Activated B cell treated with CpG ODN at 0.5 μM for 24 hours (primary cell): ENCODE results near the gene APLN. TPM values are rescaled to one million over a fixed set of nuclear protein-coding genes. Genes with fewer than 3 reads are reported as not detected.

Source experiments
- ATAC-seq: fragments of 200-7000 bp; cut with Tn5 transposase; one replicate; pipeline ENCODE4 v1.10.0; 2021; ENCODE audit warnings: low read depth, mild to moderate bottlenecking, moderate library complexity
- CTCF ChIA-PET: fragments of 350-600 bp; sonication (Branson Sonifier 250); formaldehyde crosslinking; loops from one replicate; lab custom pipeline; 2021; ENCODE audit warnings: antibody characterized with exemption; lab: Charles Lee
- POLR2A ChIA-PET: fragments of 350-600 bp; sonication (Branson Sonifier 250); formaldehyde crosslinking; loops from one replicate; lab custom pipeline; 2021; ENCODE audit warnings: antibody characterized with exemption; lab: Charles Lee
- DNase-seq: peaks from one replicate; pipeline ENCODE4 v3.0.0; 2022
- H3K27ac Mint-ChIP-seq: one replicate; pipeline ENCODE4 v1.8.0; 2020; ENCODE audit warnings: mixed read lengths
- H3K27me3 Mint-ChIP-seq: one replicate; pipeline ENCODE4 v1.8.0; 2021; ENCODE audit warnings: mixed read lengths
- H3K36me3 Mint-ChIP-seq: one replicate; pipeline ENCODE4 v1.8.0; 2021; ENCODE audit warnings: low read depth, mixed read lengths
- H3K4me1 Mint-ChIP-seq: one replicate; pipeline ENCODE4 v1.8.0; 2021; ENCODE audit warnings: mixed read lengths
- H3K4me3 Mint-ChIP-seq: one replicate; pipeline ENCODE4 v1.8.0; 2020; ENCODE audit warnings: mild to moderate bottlenecking, mixed read lengths
- H3K9me3 Mint-ChIP-seq: one replicate; pipeline ENCODE4 v1.8.0; 2020; ENCODE audit warnings: mixed read lengths
- intact Hi-C: fragments of 100-400 bp; cut with micrococcal nuclease; formaldehyde crosslinking; loops from one replicate; pipeline ENCODE4 v1.15.1; 2024
- total RNA-seq: library from RNA; stranded (reverse); gene quantifications from 2 replicates; pipeline ENCODE4 v1.2.3, GENCODE V29; 2022
- TF ChIP-seq, protein P1 (sequence below): fragments of 200-600 bp; IDR thresholded peaks from one replicate; pipeline ENCODE4 v1.8.0; 2022; ENCODE audit warnings: antibody characterized with exemption, mild to moderate bottlenecking

APLN gene
- total RNA-seq, 1 donor from 2014 or later = not detected

DNA sequence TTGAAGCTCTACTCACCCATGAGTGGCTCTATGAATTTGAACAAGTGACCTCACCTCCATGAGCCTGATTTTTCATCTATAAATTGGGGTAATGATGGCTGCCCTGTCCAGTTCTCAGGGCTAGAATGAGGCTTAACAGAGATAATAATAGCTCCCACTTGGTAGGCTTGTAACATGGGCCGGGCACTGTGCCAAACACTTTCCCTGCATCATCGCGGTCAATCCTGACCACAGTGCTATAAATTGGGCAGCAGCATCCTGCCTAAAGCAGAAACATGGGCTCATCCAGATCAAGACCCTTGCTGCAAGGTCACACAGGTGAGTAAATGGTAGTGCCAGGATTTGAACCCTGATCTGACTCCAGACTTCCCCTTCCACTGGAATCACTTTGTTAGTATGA, 12.8 kb downstream of the APLN start:
- Mint-ChIP-seq H3K4me3 (no peak overlapping the region), H3K9me3 (no peaks in the 10 kb centered on the region), H3K4me1 (no peaks in the 10 kb centered on the region), H3K27me3 (no peaks in the 10 kb centered on the region), H3K27ac (no peak overlapping the region), H3K36me3 (no peaks in the 10 kb centered on the region)
- ChIA-PET POLR2A (no interaction called here), CTCF (interaction anchor here (1.2 kb wide), 1 partner anchor 182 kb away, joined by 4 read pairs; no protein-coding TSS in a partner anchor)
- TF ChIP-seq, protein P1, sequence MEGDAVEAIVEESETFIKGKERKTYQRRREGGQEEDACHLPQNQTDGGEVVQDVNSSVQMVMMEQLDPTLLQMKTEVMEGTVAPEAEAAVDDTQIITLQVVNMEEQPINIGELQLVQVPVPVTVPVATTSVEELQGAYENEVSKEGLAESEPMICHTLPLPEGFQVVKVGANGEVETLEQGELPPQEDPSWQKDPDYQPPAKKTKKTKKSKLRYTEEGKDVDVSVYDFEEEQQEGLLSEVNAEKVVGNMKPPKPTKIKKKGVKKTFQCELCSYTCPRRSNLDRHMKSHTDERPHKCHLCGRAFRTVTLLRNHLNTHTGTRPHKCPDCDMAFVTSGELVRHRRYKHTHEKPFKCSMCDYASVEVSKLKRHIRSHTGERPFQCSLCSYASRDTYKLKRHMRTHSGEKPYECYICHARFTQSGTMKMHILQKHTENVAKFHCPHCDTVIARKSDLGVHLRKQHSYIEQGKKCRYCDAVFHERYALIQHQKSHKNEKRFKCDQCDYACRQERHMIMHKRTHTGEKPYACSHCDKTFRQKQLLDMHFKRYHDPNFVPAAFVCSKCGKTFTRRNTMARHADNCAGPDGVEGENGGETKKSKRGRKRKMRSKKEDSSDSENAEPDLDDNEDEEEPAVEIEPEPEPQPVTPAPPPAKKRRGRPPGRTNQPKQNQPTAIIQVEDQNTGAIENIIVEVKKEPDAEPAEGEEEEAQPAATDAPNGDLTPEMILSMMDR = no peak
- no peak for ATAC-seq
- intact Hi-C loops = no loop called here
- DNase-seq = no peak

GRCh38 chrX:129641469-129641868, 13.3 kb downstream of the APLN start:
- intact Hi-C loops = no loop called here
- H3K36me3 Mint-ChIP-seq = no peaks in the 10 kb centered on the region
- H3K27ac Mint-ChIP-seq = no peak overlapping the region
- CTCF ChIA-PET = interaction anchor here (1.2 kb wide), 1 partner anchor 183 kb away, joined by 4 read pairs; no protein-coding TSS in a partner anchor
- DNase-seq (no peak), ATAC-seq (no peak)
- H3K4me1 Mint-ChIP-seq = no peaks in the 10 kb centered on the region
- H3K27me3 Mint-ChIP-seq = no peaks in the 10 kb centered on the region
- no peaks in the 10 kb centered on the region for H3K9me3 Mint-ChIP-seq
- H3K4me3 Mint-ChIP-seq = no peak overlapping the region
- TF ChIP-seq, protein P1 = no peak
- POLR2A ChIA-PET = no interaction called here

DNA sequence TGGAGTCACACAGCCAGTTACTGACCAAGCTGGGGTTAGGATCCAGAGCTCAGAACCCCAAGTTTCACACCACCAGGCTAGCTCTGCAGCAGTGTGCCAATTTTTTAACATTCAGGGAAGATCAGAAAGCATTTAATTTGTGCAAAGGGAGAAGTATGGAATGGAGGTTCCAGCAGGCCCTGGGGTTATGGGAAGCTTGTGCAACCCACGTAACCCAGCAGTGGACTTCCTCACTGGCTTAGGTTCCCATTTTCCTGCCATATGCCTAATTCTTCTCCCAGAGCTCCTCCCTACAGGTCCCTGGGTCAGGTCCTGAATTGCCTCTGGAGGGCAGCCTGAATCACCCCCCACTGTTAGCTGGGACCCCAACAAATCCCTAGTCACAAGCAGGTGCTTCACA, 14.0 kb downstream of the APLN start:
- intact Hi-C loops = no loop called here
- ChIA-PET CTCF (interaction anchor here (1.2 kb wide), 1 partner anchor 183 kb away, joined by 4 read pairs; no protein-coding TSS in a partner anchor), POLR2A (no interaction called here)
- DNase-seq (no peak), ATAC-seq (no peak)
- TF ChIP-seq, protein P1 = no peak
- H3K9me3 Mint-ChIP-seq = no peaks in the 10 kb centered on the region
- no peaks in the 10 kb centered on the region for H3K36me3 Mint-ChIP-seq
- H3K27ac Mint-ChIP-seq = no peak overlapping the region
- H3K4me3 Mint-ChIP-seq = no peak overlapping the region
- H3K27me3 Mint-ChIP-seq = no peaks in the 10 kb centered on the region
- H3K4me1 Mint-ChIP-seq = no peaks in the 10 kb centered on the region

DNA sequence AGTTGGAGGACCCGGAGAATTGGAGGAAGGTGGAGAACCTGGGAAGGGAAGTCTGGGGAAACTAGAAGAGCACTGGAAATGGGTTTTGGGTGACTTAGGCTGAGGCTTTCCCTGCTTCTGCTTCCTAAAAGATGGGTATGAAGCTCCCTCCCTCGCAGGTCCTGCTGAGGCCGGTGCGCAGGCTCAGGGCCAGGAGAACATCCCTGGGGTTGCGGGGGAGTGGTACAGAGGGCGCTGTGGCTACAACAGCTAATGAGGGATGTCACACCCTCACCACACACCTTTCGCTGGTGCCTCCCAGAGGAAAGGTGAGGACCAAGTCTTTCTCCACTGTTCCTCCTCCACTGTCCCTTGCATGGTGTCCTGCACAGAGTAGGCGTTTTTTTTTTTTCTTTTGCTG, 15.8 kb downstream of the APLN start:
- H3K27ac Mint-ChIP-seq = no peak overlapping the region
- H3K36me3 Mint-ChIP-seq = no peaks in the 10 kb centered on the region
- no peaks in the 10 kb centered on the region for H3K27me3 Mint-ChIP-seq
- no peaks in the 10 kb centered on the region for H3K9me3 Mint-ChIP-seq
- DNase-seq = no peak
- no peaks in the 10 kb centered on the region for H3K4me1 Mint-ChIP-seq
- ChIA-PET POLR2A (no interaction called here), CTCF (interaction anchor here (0.9 to 2.5 kb wide), 2 partner anchors 184 to 385 kb away, joined by 3 to 22 read pairs; no protein-coding TSS in a partner anchor)
- ATAC-seq = no peak
- TF ChIP-seq, protein P1 = no peak
- no peak overlapping the region for H3K4me3 Mint-ChIP-seq
- intact Hi-C loops = no loop called here

- no peaks in the 10 kb centered on the region for H3K27me3 Mint-ChIP-seq
- H3K4me1 Mint-ChIP-seq = no peaks in the 10 kb centered on the region
- DNase-seq (peak; percentile 58), ATAC-seq (peak; percentile 67)
- no peaks in the 10 kb centered on the region for H3K36me3 Mint-ChIP-seq
- ChIA-PET CTCF (interaction anchor here (0.7 to 2.5 kb wide), 5 partner anchors 18 to 389 kb away, joined by 3 to 22 read pairs (median 3); no protein-coding TSS in a partner anchor), POLR2A (no interaction called here)
- no peaks in the 10 kb centered on the region for H3K9me3 Mint-ChIP-seq
- intact Hi-C loops = loop anchor here (1.0 kb wide), 6 partner anchors 30 to 423 kb away; partner anchors contain the start of gene UTP14A
- H3K27ac Mint-ChIP-seq = no peak overlapping the region
- H3K4me3 Mint-ChIP-seq = no peak overlapping the region
- TF ChIP-seq, protein P1 = no peak
Measured at GRCh38 chrX:129637217-129638109, 17.3 kb downstream of the APLN start.
